MM.1S (cell line): ENCODE measurements around the gene PCDHB16.
"Not testable (repeated sequence)": the region's sequence is repeated elsewhere in the genome, so short reads cannot be mapped to it uniquely, and the experiment has no call there.

Experiments used
- DNase-seq: peaks from one replicate; pipeline ENCODE4 v3.0.0-alpha.2; 2015
- H2AFZ ChIP-seq: fragments of 300-600 bp; sonication (generic); 2 replicates; pipeline ENCODE4 v1.6.0; 2016; ENCODE audit warnings: antibody characterized with exemption, low read length
- H3F3A ChIP-seq: fragments of 300-600 bp; sonication (generic); 2 replicates; pipeline ENCODE4 v1.6.1; 2016; ENCODE audit warnings: mild to moderate bottlenecking, antibody characterized with exemption, low read length, moderate library complexity, mixed read lengths; ENCODE audit not compliant: insufficient read depth
- H3K27ac ChIP-seq: fragments of 300-600 bp; sonication (generic); 2 replicates; pipeline ENCODE4 v1.5.1; 2016; ENCODE audit warnings: mild to moderate bottlenecking, low read length
- H3K27me3 ChIP-seq: fragments of 300-600 bp; sonication (generic); replicated peaks from 2 replicates; pipeline ENCODE4 v1.6.0; 2016; ENCODE audit warnings: low read length; ENCODE audit not compliant: insufficient read depth
- H3K36me3 ChIP-seq: fragments of 300-600 bp; sonication (generic); replicated peaks from 2 replicates; pipeline ENCODE4 v1.6.1; 2016; ENCODE audit warnings: mild to moderate bottlenecking, low read length, mixed read lengths; ENCODE audit not compliant: insufficient read depth
- H3K4me1 ChIP-seq: fragments of 300-600 bp; sonication (generic); 2 replicates; pipeline ENCODE4 v1.6.1; 2016; ENCODE audit warnings: low read length, mixed read lengths
- H3K4me2 ChIP-seq: fragments of 300-600 bp; sonication (generic); 2 replicates; pipeline ENCODE4 v1.6.0; 2016; ENCODE audit warnings: low read depth, low read length
- H3K4me3 ChIP-seq: fragments of 300-600 bp; sonication (generic); 2 replicates; pipeline ENCODE4 v1.5.1; 2016; ENCODE audit warnings: low read length, mixed read lengths
- H3K79me2 ChIP-seq: fragments of 300-600 bp; sonication (generic); 2 replicates; pipeline ENCODE4 v1.6.1; 2016; ENCODE audit warnings: mixed run types, low read length, mixed read lengths
- H3K9ac ChIP-seq: fragments of 300-600 bp; sonication (generic); 2 replicates; pipeline ENCODE4 v1.6.1; 2016; ENCODE audit warnings: low read length, mixed read lengths
- H3K9me2 ChIP-seq: fragments of 300-600 bp; sonication (generic); replicated peaks from 2 replicates; pipeline ENCODE4 v1.6.1; 2016; ENCODE audit warnings: mild to moderate bottlenecking, low read length, mixed read lengths; ENCODE audit not compliant: insufficient read depth
- H3K9me3 ChIP-seq: fragments of 300-600 bp; sonication (generic); replicated peaks from 2 replicates; pipeline ENCODE4 v1.6.1; 2016; ENCODE audit warnings: mild to moderate bottlenecking, low read length, mixed read lengths; ENCODE audit not compliant: insufficient read depth
- H4K20me1 ChIP-seq: fragments of 300-600 bp; sonication (generic); 2 replicates; pipeline ENCODE4 v1.6.1; 2016; ENCODE audit warnings: mild to moderate bottlenecking, low read length, moderate library complexity, mixed read lengths; ENCODE audit not compliant: insufficient read depth
- EZH2phosphoT487 ChIP-seq: fragments of 300-600 bp; sonication (generic); IDR thresholded peaks from 2 replicates; pipeline ENCODE4 v1.6.1; 2018; ENCODE audit warnings: antibody characterized with exemption, low read length
- TF ChIP-seq, protein P1 (sequence below): fragments of 300-600 bp; sonication (generic); IDR thresholded peaks from 2 replicates; pipeline ENCODE4 v1.5.1; 2016; ENCODE audit warnings: antibody characterized with exemption, low read length, mixed read lengths

The PCDHB16 gene

DNA sequence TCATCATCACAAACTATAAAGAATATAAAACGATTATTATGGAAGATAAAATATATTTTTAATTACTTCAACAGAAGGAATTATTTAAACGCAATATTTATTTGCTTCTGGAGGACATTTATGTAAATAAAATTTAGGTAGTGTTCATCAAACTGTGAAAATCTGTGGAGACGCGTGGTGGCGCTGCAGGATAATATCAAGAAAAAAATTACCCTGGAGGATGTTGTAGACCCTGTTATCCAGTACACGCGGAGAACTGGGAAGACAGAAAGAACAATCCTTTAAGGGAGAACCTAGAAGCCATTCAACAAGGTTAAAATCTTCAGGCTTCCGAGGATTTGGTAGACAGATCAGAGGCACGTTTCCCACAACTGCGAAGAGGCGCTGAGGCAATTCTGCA, 26.3 kb downstream of the PCDHB16 start, which contains the start of gene PCDHB12:
PCDHB12 (plus strand) TSS at position 242 of the 400 bp plus-strand sequence. CDS start 189 bp downstream, outside the sequence.
- Histone ChIP-seq H4K20me1 (no peaks in the 10 kb centered on the region), H3K9me2 (no peaks in the 10 kb centered on the region), H3K9ac (no peak within 1 kb of the TSS), H3K79me2 (no peaks in the 10 kb centered on the region), H3K9me3 (no peaks in the 10 kb centered on the region), H3K27me3 (0 out of 2 replicates have a peak, but pooled peaks cover 4% of the 10 kb centered on the region), H3K4me2 (no peak within 1 kb of the TSS), H3K36me3 (no peaks in the 10 kb centered on the region), H3K27ac (no peak within 1 kb of the TSS), H3K4me3 (no peak within 1 kb of the TSS), H3K4me1 (no peaks in the 10 kb centered on the region), H3F3A (no peaks in the 10 kb centered on the region), H2AFZ (no peak within 1 kb of the TSS)
- peak; percentile 37 for DNase-seq
- TF ChIP-seq EZH2phosphoT487: no peak
- TF ChIP-seq, protein P1, sequence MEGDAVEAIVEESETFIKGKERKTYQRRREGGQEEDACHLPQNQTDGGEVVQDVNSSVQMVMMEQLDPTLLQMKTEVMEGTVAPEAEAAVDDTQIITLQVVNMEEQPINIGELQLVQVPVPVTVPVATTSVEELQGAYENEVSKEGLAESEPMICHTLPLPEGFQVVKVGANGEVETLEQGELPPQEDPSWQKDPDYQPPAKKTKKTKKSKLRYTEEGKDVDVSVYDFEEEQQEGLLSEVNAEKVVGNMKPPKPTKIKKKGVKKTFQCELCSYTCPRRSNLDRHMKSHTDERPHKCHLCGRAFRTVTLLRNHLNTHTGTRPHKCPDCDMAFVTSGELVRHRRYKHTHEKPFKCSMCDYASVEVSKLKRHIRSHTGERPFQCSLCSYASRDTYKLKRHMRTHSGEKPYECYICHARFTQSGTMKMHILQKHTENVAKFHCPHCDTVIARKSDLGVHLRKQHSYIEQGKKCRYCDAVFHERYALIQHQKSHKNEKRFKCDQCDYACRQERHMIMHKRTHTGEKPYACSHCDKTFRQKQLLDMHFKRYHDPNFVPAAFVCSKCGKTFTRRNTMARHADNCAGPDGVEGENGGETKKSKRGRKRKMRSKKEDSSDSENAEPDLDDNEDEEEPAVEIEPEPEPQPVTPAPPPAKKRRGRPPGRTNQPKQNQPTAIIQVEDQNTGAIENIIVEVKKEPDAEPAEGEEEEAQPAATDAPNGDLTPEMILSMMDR: peak; percentile 52

DNA sequence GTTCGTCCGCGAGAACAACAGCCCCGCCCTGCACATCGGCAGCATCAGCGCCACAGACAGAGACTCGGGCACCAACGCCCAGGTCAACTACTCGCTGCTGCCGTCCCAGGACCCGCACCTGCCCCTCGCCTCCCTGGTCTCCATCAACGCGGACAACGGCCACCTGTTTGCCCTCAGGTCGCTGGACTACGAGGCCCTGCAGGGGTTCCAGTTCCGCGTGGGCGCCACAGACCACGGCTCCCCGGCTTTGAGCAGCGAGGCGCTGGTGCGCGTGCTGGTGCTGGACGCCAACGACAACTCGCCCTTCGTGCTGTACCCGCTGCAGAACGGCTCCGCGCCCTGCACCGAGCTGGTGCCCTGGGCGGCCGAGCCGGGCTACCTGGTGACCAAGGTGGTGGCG, 28.1 kb downstream of the PCDHB16 start:
- DNase-seq, H3K9ac ChIP-seq, H3K9me2 ChIP-seq, H3F3A ChIP-seq, H3K79me2 ChIP-seq, H3K9me3 ChIP-seq, H3K27me3 ChIP-seq, H2AFZ ChIP-seq, H3K27ac ChIP-seq, H3K4me1 ChIP-seq, H3K36me3 ChIP-seq, H4K20me1 ChIP-seq, H3K4me2 ChIP-seq, H3K4me3 ChIP-seq: not testable (repeated sequence)

DNA sequence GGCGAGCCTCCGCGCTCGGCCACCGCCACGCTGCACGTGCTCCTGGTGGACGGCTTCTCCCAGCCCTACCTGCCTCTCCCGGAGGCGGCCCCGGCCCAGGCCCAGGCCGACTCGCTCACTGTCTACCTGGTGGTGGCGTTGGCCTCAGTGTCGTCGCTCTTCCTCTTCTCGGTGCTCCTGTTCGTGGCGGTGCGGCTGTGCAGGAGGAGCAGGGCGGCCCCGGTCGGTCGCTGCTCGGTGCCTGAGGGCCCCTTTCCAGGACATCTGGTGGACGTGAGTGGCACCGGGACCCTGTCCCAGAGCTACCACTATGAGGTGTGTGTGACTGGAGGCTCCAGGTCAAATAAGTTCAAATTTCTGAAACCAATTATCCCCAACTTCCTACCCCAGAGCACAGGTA, 28.7 kb downstream of the PCDHB16 start:
- not testable (repeated sequence) for H3K4me3 ChIP-seq, H2AFZ ChIP-seq, H3K27ac ChIP-seq, H3K4me1 ChIP-seq, H3K27me3 ChIP-seq, H3K4me2 ChIP-seq, H3K79me2 ChIP-seq, H3K9ac ChIP-seq, H3K9me3 ChIP-seq, H3K9me2 ChIP-seq, H3F3A ChIP-seq, H4K20me1 ChIP-seq, H3K36me3 ChIP-seq, DNase-seq

DNA sequence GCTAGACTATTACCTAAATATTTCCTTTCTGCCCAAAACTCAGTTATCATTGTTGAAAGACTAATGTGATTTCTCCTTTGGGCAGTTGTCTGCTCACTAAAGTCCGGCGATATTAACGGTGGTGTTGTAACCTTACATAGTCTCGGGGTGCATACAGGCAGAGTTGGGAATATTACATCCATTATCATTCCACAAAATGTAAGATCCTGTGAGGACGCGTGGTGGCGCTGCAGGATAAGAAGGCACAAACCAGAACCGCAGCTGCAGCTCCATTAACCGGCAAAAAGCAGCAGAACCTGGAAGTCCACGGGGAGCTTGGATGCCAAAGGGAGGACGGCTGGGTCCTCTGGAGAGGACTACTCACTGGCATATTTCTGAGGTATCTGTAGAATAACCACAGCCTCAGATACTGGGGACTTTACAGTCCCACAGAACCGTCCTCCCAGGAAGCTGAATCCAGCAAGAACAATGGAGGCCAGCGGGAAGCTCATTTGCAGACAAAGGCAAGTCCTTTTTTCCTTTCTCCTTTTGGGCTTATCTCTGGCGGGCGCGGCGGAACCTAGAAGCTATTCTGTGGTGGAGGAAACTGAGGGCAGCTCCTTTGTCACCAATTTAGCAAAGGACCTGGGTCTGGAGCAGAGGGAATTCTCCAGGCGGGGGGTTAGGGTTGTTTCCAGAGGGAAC, 31.6 kb downstream of the PCDHB16 start, which contains the start of gene PCDHB13:
PCDHB13 (plus strand) TSS at position 264 of the 684 bp plus-strand sequence; CDS start at position 469, 205 bp downstream.
- not testable (repeated sequence) for H3K27me3 ChIP-seq, H4K20me1 ChIP-seq, H3K9ac ChIP-seq, H3F3A ChIP-seq, H3K36me3 ChIP-seq, H2AFZ ChIP-seq, H3K4me2 ChIP-seq, H3K4me3 ChIP-seq, H3K9me2 ChIP-seq, H3K9me3 ChIP-seq, H3K27ac ChIP-seq, H3K79me2 ChIP-seq, H3K4me1 ChIP-seq
- TF ChIP-seq, protein P1: peak; percentile 46
- peak; percentile 37 for DNase-seq

DNA sequence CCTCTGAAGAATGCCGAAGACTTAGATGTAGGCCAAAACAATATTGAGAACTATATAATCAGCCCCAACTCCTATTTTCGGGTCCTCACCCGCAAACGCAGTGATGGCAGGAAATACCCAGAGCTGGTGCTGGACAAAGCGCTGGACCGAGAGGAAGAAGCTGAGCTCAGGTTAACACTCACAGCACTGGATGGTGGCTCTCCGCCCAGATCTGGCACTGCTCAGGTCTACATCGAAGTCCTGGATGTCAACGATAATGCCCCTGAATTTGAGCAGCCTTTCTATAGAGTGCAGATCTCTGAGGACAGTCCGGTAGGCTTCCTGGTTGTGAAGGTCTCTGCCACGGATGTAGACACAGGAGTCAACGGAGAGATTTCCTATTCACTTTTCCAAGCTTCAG, 32.4 kb downstream of the PCDHB16 start:
- not testable (repeated sequence) for H3F3A ChIP-seq, H3K9me3 ChIP-seq, H3K79me2 ChIP-seq, H3K4me1 ChIP-seq, H4K20me1 ChIP-seq, H3K9me2 ChIP-seq, DNase-seq, H3K4me3 ChIP-seq, H3K4me2 ChIP-seq, H3K27me3 ChIP-seq, H3K9ac ChIP-seq, H3K36me3 ChIP-seq, H2AFZ ChIP-seq, H3K27ac ChIP-seq

DNA sequence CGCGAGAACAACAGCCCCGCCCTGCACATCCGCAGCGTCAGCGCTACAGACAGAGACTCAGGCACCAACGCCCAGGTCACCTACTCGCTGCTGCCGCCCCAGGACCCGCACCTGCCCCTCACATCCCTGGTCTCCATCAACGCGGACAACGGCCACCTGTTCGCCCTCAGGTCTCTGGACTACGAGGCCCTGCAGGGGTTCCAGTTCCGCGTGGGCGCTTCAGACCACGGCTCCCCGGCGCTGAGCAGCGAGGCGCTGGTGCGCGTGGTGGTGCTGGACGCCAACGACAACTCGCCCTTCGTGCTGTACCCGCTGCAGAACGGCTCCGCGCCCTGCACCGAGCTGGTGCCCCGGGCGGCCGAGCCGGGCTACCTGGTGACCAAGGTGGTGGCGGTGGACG, 33.3 kb downstream of the PCDHB16 start:
- not testable (repeated sequence) for H3K4me2 ChIP-seq, H3K27ac ChIP-seq, DNase-seq, H3K9me3 ChIP-seq, H4K20me1 ChIP-seq, H3K4me1 ChIP-seq, H3K4me3 ChIP-seq, H3K9me2 ChIP-seq, H3F3A ChIP-seq, H3K27me3 ChIP-seq, H3K79me2 ChIP-seq, H3K9ac ChIP-seq, H3K36me3 ChIP-seq, H2AFZ ChIP-seq

DNA sequence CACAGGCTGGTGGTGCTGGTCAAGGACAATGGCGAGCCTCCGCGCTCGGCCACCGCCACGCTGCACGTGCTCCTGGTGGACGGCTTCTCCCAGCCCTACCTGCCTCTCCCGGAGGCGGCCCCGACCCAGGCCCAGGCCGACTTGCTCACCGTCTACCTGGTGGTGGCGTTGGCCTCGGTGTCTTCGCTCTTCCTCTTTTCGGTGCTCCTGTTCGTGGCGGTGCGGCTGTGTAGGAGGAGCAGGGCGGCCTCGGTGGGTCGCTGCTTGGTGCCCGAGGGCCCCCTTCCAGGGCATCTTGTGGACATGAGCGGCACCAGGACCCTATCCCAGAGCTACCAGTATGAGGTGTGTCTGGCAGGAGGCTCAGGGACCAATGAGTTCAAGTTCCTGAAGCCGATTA, 33.8 kb downstream of the PCDHB16 start:
- H3K79me2 ChIP-seq, H3K4me1 ChIP-seq, H3K27me3 ChIP-seq, H3F3A ChIP-seq, H3K9me2 ChIP-seq, H2AFZ ChIP-seq, H3K4me2 ChIP-seq, H3K9ac ChIP-seq, H3K36me3 ChIP-seq, DNase-seq, H3K4me3 ChIP-seq, H4K20me1 ChIP-seq, H3K27ac ChIP-seq, H3K9me3 ChIP-seq: not testable (repeated sequence)
